Measurements from ENCODE around the gene PCNT.
A peak's percentile ranks its signal among the peaks of the same experiment; 100 is the strongest.

The PCNT gene

DNA sequence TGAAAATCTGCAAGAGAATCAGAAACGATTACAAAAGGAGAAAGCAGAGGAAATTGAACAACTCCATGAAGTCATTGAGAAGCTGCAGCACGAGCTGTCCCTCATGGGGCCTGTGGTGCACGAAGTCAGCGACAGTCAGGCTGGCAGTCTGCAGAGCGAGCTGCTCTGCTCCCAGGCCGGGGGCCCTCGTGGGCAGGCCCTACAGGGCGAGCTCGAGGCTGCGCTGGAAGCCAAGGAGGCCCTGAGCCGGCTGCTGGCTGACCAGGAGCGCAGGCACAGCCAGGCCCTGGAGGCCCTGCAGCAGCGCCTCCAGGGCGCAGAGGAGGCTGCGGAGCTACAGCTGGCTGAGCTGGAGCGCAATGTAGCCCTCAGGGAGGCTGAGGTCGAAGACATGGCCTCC, 87.3 kb downstream of the PCNT start:
- Histone ChIP-seq H3K4me2 (ENCODE audit: insufficient read depth, low read length, poor library complexity, severe bottlenecking) (no peak overlapping the region), H3K4me1 (ENCODE audit: control insufficient read depth in 2 of 2, insufficient read depth in 1 of 2, low read depth in 1 of 2, low read length in 2 of 2) (peaks cover 0 to 1% of the 10 kb centered on the region in 2 donors), H2BK120ac (ENCODE audit: low read depth, low read length) (no peak overlapping the region), H3K18ac (ENCODE audit: low read length) (no peak overlapping the region), H3K9me3 (replicated peaks in 1 of 2; ENCODE audit: control insufficient read depth in 2 of 2, insufficient read depth in 1 of 2, low read depth in 1 of 2, low read length in 2 of 2) (no peaks in the 10 kb centered on the region), H3K36me3 (replicated peaks in 1 of 2; ENCODE audit: control insufficient read depth in 2 of 2, insufficient read depth in 2 of 2, low read length in 2 of 2) (peaks cover 16 to 80% of the 10 kb centered on the region in 2 donors), H3K23ac (ENCODE audit: low read depth, low read length, poor library complexity) (no peak overlapping the region), H3K27ac (replicated peaks; ENCODE audit: low read length) (peak overlapping the region; percentile 35), H4K91ac (ENCODE audit: low read depth, low read length, poor library complexity) (no peak overlapping the region), H2BK12ac (ENCODE audit: low read length) (no peak overlapping the region), H2AFZ (ENCODE audit: low read length) (no peak overlapping the region), H4K8ac (ENCODE audit: low read depth, low read length) (no peak overlapping the region), H2BK5ac (ENCODE audit: low read length) (no peak overlapping the region), H3K79me1 (ENCODE audit: low read depth, low read length) (peaks cover 7% of the 10 kb centered on the region), H2BK15ac (ENCODE audit: low read length) (no peak overlapping the region), H3K4me3 (ENCODE audit: low read length in 2 of 2) (no peak overlapping the region), H3K9ac (ENCODE audit: low read depth, low read length, poor library complexity) (no peak overlapping the region), H3K27me3 (ENCODE audit: control insufficient read depth in 3 of 3, insufficient read depth in 3 of 3, low read depth in 1 of 3, low read length in 3 of 3) (no peaks in the 10 kb centered on the region), H2AK5ac (ENCODE audit: low read depth, low read length) (no peak overlapping the region), H3K14ac (ENCODE audit: low read length) (no peak overlapping the region), H3K4ac (ENCODE audit: low read length) (no peak overlapping the region)
- no CpG with 5 or more reads among the region's 17 CpGs for WGBS, 2 donors (ENCODE audit: extremely low coverage in 2 of 2, insufficient read length in 2 of 2, insufficient replicate concordance in 1 of 2)
- no peak for DNase-seq (ENCODE audit: low spot score)

DNA sequence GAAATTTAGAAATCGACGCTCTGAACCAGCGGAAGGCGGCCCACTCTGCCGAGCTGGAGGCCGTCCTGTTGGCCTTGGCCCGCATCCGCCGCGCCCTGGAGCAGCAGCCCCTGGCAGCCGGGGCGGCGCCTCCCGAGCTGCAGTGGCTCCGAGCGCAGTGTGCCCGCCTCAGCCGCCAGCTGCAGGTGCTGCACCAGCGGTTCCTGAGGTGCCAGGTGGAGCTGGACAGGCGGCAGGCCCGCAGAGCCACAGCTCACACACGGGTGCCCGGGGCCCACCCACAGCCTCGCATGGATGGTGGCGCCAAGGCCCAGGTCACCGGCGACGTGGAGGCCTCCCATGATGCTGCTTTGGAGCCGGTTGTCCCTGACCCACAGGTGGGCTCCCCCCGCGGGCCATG, 87.7 kb downstream of the PCNT start:
- Histone ChIP-seq H4K91ac (ENCODE audit: low read depth, low read length, poor library complexity) (no peak overlapping the region), H3K36me3 (replicated peaks in 1 of 2; ENCODE audit: control insufficient read depth in 2 of 2, insufficient read depth in 2 of 2, low read length in 2 of 2) (peaks cover 18 to 80% of the 10 kb centered on the region in 2 donors), H2AK5ac (ENCODE audit: low read depth, low read length) (no peak overlapping the region), H2BK5ac (ENCODE audit: low read length) (no peak overlapping the region), H3K23ac (ENCODE audit: low read depth, low read length, poor library complexity) (peak overlapping the region; percentile 73), H2AFZ (ENCODE audit: low read length) (no peak overlapping the region), H3K4ac (ENCODE audit: low read length) (no peak overlapping the region), H2BK15ac (ENCODE audit: low read length) (no peak overlapping the region), H3K27me3 (ENCODE audit: control insufficient read depth in 3 of 3, insufficient read depth in 3 of 3, low read depth in 1 of 3, low read length in 3 of 3) (no peaks in the 10 kb centered on the region), H3K4me3 (ENCODE audit: low read length in 2 of 2) (no peak overlapping the region), H4K8ac (ENCODE audit: low read depth, low read length) (no peak overlapping the region), H3K27ac (replicated peaks; ENCODE audit: low read length) (no peak overlapping the region), H3K4me1 (ENCODE audit: control insufficient read depth in 2 of 2, insufficient read depth in 1 of 2, low read depth in 1 of 2, low read length in 2 of 2) (peaks cover 0 to 1% of the 10 kb centered on the region in 2 donors), H3K18ac (ENCODE audit: low read length) (peak overlapping the region; percentile 48), H3K4me2 (ENCODE audit: insufficient read depth, low read length, poor library complexity, severe bottlenecking) (no peak overlapping the region), H3K9me3 (replicated peaks in 1 of 2; ENCODE audit: control insufficient read depth in 2 of 2, insufficient read depth in 1 of 2, low read depth in 1 of 2, low read length in 2 of 2) (no peaks in the 10 kb centered on the region), H2BK120ac (ENCODE audit: low read depth, low read length) (no peak overlapping the region), H3K9ac (ENCODE audit: low read depth, low read length, poor library complexity) (no peak overlapping the region), H3K79me1 (ENCODE audit: low read depth, low read length) (peaks cover 9% of the 10 kb centered on the region), H2BK12ac (ENCODE audit: low read length) (peak overlapping the region; percentile 22), H3K14ac (ENCODE audit: low read length) (no peak overlapping the region)
- DNase-seq (ENCODE audit: low spot score), result no peak
- no CpG with 5 or more reads among the region's 31 CpGs for WGBS, 2 donors (ENCODE audit: extremely low coverage in 2 of 2, insufficient read length in 2 of 2, insufficient replicate concordance in 1 of 2)

DNA sequence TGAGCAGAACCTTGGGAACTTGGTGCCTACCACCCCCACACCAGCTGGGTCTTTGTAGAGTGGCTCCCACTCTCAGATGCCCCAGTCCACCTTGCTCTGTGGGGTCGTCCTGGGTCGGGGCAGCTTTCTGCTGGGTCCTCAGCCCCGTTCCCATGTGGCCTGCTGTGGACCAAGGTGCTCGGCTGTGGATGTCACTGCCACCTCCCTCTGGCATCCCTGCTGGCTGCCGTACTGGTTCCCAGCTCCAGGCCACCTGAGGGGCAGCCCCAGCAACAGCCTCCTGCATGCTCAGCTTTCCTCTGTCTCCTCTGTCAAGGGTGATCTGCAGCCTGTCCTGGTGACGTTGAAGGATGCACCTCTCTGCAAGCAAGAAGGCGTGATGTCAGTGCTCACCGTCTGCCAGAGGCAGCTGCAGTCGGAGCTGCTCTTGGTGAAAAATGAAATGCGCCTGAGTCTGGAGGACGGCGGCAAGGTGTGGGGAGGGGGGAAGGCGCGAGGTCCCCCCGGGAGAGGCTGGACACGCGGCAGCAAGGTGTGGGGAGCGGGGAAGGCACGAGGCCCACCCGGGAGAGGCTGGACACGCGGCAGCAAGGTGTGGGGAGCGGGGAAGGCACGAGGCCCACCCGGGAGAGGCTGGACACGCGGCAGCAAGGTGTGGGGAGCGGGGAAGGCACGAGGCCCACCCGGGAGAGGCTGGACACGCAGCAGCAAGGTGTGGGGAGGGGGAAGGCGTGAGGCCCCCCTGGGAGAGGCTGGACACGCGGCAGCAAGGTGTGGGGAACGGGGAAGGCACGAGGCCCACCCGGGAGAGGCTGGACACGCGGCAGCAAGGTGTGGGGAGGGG, 88.8 kb downstream of the PCNT start:
- H3K4ac ChIP-seq (ENCODE audit: low read length), result no peak overlapping the region
- peak overlapping the region; percentile 77 for H2BK5ac ChIP-seq (ENCODE audit: low read length)
- no peak overlapping the region for H4K8ac ChIP-seq (ENCODE audit: low read depth, low read length)
- no peak overlapping the region for H4K91ac ChIP-seq (ENCODE audit: low read depth, low read length, poor library complexity)
- no peak overlapping the region for H2AFZ ChIP-seq (ENCODE audit: low read length)
- H3K9ac ChIP-seq (ENCODE audit: low read depth, low read length, poor library complexity), result no peak overlapping the region
- H2BK15ac ChIP-seq (ENCODE audit: low read length), result no peak overlapping the region
- peaks cover 9% of the 10 kb centered on the region for H3K79me1 ChIP-seq (ENCODE audit: low read depth, low read length)
- H3K27ac ChIP-seq (replicated peaks; ENCODE audit: low read length), result no peak overlapping the region
- DNase-seq (ENCODE audit: low spot score), result no peak
- peak overlapping the region; percentile 90 for H3K14ac ChIP-seq (ENCODE audit: low read length)
- H3K36me3 ChIP-seq (replicated peaks in 1 of 2; ENCODE audit: control insufficient read depth in 2 of 2, insufficient read depth in 2 of 2, low read length in 2 of 2), result peaks cover 21 to 81% of the 10 kb centered on the region in 2 donors
- no peak overlapping the region for H2BK120ac ChIP-seq (ENCODE audit: low read depth, low read length)
- peak overlapping the region; percentile 2 for H2AK5ac ChIP-seq (ENCODE audit: low read depth, low read length)
- H3K4me2 ChIP-seq (ENCODE audit: insufficient read depth, low read length, poor library complexity, severe bottlenecking), result no peak overlapping the region
- WGBS, 2 donors (ENCODE audit: extremely low coverage in 2 of 2, insufficient read length in 2 of 2, insufficient replicate concordance in 1 of 2), result no CpG with 5 or more reads among the region's 39 CpGs
- H2BK12ac ChIP-seq (ENCODE audit: low read length), result peak overlapping the region; percentile 63
- H3K27me3 ChIP-seq (ENCODE audit: control insufficient read depth in 3 of 3, insufficient read depth in 3 of 3, low read depth in 1 of 3, low read length in 3 of 3), result no peaks in the 10 kb centered on the region
- peaks cover 0 to 1% of the 10 kb centered on the region in 2 donors for H3K4me1 ChIP-seq (ENCODE audit: control insufficient read depth in 2 of 2, insufficient read depth in 1 of 2, low read depth in 1 of 2, low read length in 2 of 2)
- no peaks in the 10 kb centered on the region for H3K9me3 ChIP-seq (replicated peaks in 1 of 2; ENCODE audit: control insufficient read depth in 2 of 2, insufficient read depth in 1 of 2, low read depth in 1 of 2, low read length in 2 of 2)
- no peak overlapping the region for H3K4me3 ChIP-seq (ENCODE audit: low read length in 2 of 2)
- H3K18ac ChIP-seq (ENCODE audit: low read length), result peak overlapping the region; percentile 24
- peak overlapping the region; percentile 34 for H3K23ac ChIP-seq (ENCODE audit: low read depth, low read length, poor library complexity)

DNA sequence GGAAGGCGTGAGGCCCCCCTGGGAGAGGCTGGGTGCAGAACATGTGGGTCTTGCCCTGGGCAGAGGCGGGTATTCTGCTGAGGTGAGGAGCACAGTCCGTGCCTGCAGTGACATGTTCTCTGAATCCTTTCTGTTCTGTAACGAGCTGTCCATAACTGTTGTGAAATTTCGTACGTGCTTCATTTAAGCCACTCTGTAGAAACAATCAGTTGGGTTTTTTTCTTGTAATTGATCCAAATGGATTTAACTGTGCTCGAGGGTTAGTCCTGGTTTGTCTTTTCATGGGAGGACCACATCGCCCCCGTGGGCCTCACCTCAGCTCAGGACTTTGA, 89.4 kb downstream of the PCNT start:
- peaks cover 0 to 1% of the 10 kb centered on the region in 2 donors for H3K4me1 ChIP-seq (ENCODE audit: control insufficient read depth in 2 of 2, insufficient read depth in 1 of 2, low read depth in 1 of 2, low read length in 2 of 2)
- peaks cover 20 to 82% of the 10 kb centered on the region in 2 donors for H3K36me3 ChIP-seq (replicated peaks in 1 of 2; ENCODE audit: control insufficient read depth in 2 of 2, insufficient read depth in 2 of 2, low read length in 2 of 2)

More for the DNA sequence above, 89.4 kb downstream of the PCNT start:
- H3K27me3 ChIP-seq (ENCODE audit: control insufficient read depth in 3 of 3, insufficient read depth in 3 of 3, low read depth in 1 of 3, low read length in 3 of 3), result no peaks in the 10 kb centered on the region
- no peak overlapping the region for H2BK12ac ChIP-seq (ENCODE audit: low read length)
- H3K9me3 ChIP-seq (replicated peaks in 1 of 2; ENCODE audit: control insufficient read depth in 2 of 2, insufficient read depth in 1 of 2, low read depth in 1 of 2, low read length in 2 of 2), result no peaks in the 10 kb centered on the region
- H3K9ac ChIP-seq (ENCODE audit: low read depth, low read length, poor library complexity), result no peak overlapping the region
- no peak overlapping the region for H2AK5ac ChIP-seq (ENCODE audit: low read depth, low read length)
- H3K14ac ChIP-seq (ENCODE audit: low read length), result no peak overlapping the region
- no peak overlapping the region for H3K18ac ChIP-seq (ENCODE audit: low read length)
- peak overlapping the region; percentile 34 for H3K23ac ChIP-seq (ENCODE audit: low read depth, low read length, poor library complexity)
- no peak overlapping the region for H2BK120ac ChIP-seq (ENCODE audit: low read depth, low read length)
- H4K91ac ChIP-seq (ENCODE audit: low read depth, low read length, poor library complexity), result no peak overlapping the region
- no peak overlapping the region for H2BK15ac ChIP-seq (ENCODE audit: low read length)
- no peak overlapping the region for H2BK5ac ChIP-seq (ENCODE audit: low read length)
- peaks cover 9% of the 10 kb centered on the region for H3K79me1 ChIP-seq (ENCODE audit: low read depth, low read length)
- H3K27ac ChIP-seq (replicated peaks; ENCODE audit: low read length), result no peak overlapping the region
- no peak overlapping the region for H3K4me2 ChIP-seq (ENCODE audit: insufficient read depth, low read length, poor library complexity, severe bottlenecking)
- H3K4me3 ChIP-seq (ENCODE audit: low read length in 2 of 2), result no peak overlapping the region
- no peak overlapping the region for H2AFZ ChIP-seq (ENCODE audit: low read length)
- DNase-seq (ENCODE audit: low spot score), result no peak
- WGBS, 2 donors (ENCODE audit: extremely low coverage in 2 of 2, insufficient read length in 2 of 2, insufficient replicate concordance in 1 of 2), result no CpG with 5 or more reads among the region's 9 CpGs
- no peak overlapping the region for H3K4ac ChIP-seq (ENCODE audit: low read length)
- H4K8ac ChIP-seq (ENCODE audit: low read depth, low read length), result no peak overlapping the region
